OCI-LY3 (cell line): ENCODE data around the gene DMRTA2.

Experiments
- CTCF ChIP-seq: fragments of 200-600, 300-600 bp; sonication (generic); IDR thresholded peaks from 2 replicates; pipeline ENCODE4 v1.5.1; 2014; ENCODE audit warnings: antibody characterized with exemption, low read length, low read depth
- EZH2phosphoT487 ChIP-seq: fragments of 200-600 bp; shearing (Covaris generic); IDR thresholded peaks from 2 replicates; pipeline ENCODE4 v1.6.1; 2018; ENCODE audit warnings: antibody characterized with exemption, mixed run types, low read depth

GRCh38 chr1:50471967-50472366, 48.7 kb upstream of the DMRTA2 start:
- TF ChIP-seq CTCF = no peak
- TF ChIP-seq EZH2phosphoT487 = no peak
